A549 (cell line): ENCODE measurements around the gene TRIM4. TPM values are rescaled to one million over a fixed set of nuclear protein-coding genes. Genes with fewer than 3 reads are reported as not detected.

Experiments used
- ATAC-seq, 2 experiments: fragments of 200-7000 bp in 1 of 2; fragments of >200 bp in 1 of 2; cut with Nextera tagmentation in 1 of 2; cut with Tn5 transposase in 1 of 2; 3 replicates each; pipeline versions ENCODE4 v1.8.0 to v1.9.1; 2018 to 2020; ENCODE audit warnings: mild to moderate bottlenecking in 1 of 2, moderate library complexity in 1 of 2
- CTCF ChIA-PET: fragments of 300-600 bp; sonication (Branson Sonifier 250); formaldehyde crosslinking; extraction: SDS; loops from one replicate; lab custom pipeline; 2021; ENCODE audit warnings: antibody characterized with exemption, inconsistent platforms; lab: Yijun Ruan, JAX
- POLR2A ChIA-PET: fragments of 350-600 bp; formaldehyde crosslinking; extraction: SDS; loops from one replicate; lab custom pipeline; 2021; ENCODE audit warnings: antibody characterized with exemption, inconsistent platforms; lab: Yijun Ruan, JAX
- DNase-seq, 2 experiments: peaks; one replicate each; pipeline versions ENCODE4 v3.0.0 to v3.0.0-alpha.2; 2011 to 2016; ENCODE audit warnings: low read depth in 1 of 2, low spot score in 1 of 2
- FAIRE-seq: peaks from 2 replicates; lab custom pipeline; 2011; peaks lifted over from hg19 to GRCh38; lab: Jason Lieb, UNC
- H3K27ac ChIP-seq, 2 experiments: fragments of >200 bp; sonication (Bioruptor Twin); formaldehyde crosslinking; 3 replicates each; pipeline ENCODE4 v1.5.1; 2016 to 2017
- H3K4me1 ChIP-seq: fragments of >200 bp; sonication (Bioruptor Twin); formaldehyde crosslinking; 3 replicates; pipeline ENCODE4 v1.6.1; 2016
- H3K4me2 ChIP-seq: fragments of >200 bp; sonication (Bioruptor Twin); formaldehyde crosslinking; 3 replicates; pipeline ENCODE4 v1.6.1; 2016
- H3K4me3 ChIP-seq: fragments of >200 bp; sonication (Bioruptor Twin); formaldehyde crosslinking; 3 replicates; pipeline ENCODE4 v1.5.1; 2016
- H3K9me3 ChIP-seq: fragments of >200 bp; sonication (Bioruptor Twin); formaldehyde crosslinking; 3 replicates; pipeline ENCODE4 v1.6.1; 2016
- BHLHE40 ChIP-seq: IDR thresholded peaks from 2 replicates; pipeline ENCODE4 v1.6.1; 2012; ENCODE audit warnings: low read depth, low read length, inconsistent platforms
- FOSB ChIP-seq: fragments of 250-450 bp; sonication (Bioruptor Pico); IDR thresholded peaks from 2 replicates; pipeline ENCODE4 v1.5.0; 2020; ENCODE audit warnings: mild to moderate bottlenecking, moderate library complexity
- FOXS1 ChIP-seq: fragments of 250-450 bp; sonication (Bioruptor Pico); IDR thresholded peaks from 2 replicates; pipeline ENCODE4 v1.5.0; 2020; ENCODE audit warnings: mild to moderate bottlenecking, moderate library complexity
- HDAC2 ChIP-seq: fragments of 200-600 bp; sonication (generic); IDR thresholded peaks from 2 replicates; pipeline ENCODE4 v1.6.1; 2016
- HES2 ChIP-seq: fragments of >200 bp; sonication (Bioruptor Twin); formaldehyde crosslinking; IDR thresholded peaks from 2 replicates; pipeline ENCODE4 v1.6.1; 2016
- HMGXB4 ChIP-seq: fragments of 250-450 bp; sonication (Bioruptor Pico); IDR thresholded peaks from 2 replicates; pipeline ENCODE4 v1.5.0; 2021; ENCODE audit warnings: mild to moderate bottlenecking, moderate library complexity, borderline replicate concordance
- HOXA7 ChIP-seq: fragments of 250-450 bp; sonication (Bioruptor Pico); IDR thresholded peaks from 2 replicates; pipeline ENCODE4 v1.5.0; 2020; ENCODE audit warnings: mild to moderate bottlenecking, moderate library complexity
- JUN ChIP-seq, 2 experiments: fragments of >200 bp; sonication (Bioruptor Twin); formaldehyde crosslinking; IDR thresholded peaks; 2 replicates in 1 of 2; 3 replicates in 1 of 2; pipeline ENCODE4 v1.6.1; 2016 to 2017
- MAZ ChIP-seq: fragments of 150-350 bp; IDR thresholded peaks from 2 replicates; pipeline ENCODE4 v1.6.1; 2014; ENCODE audit warnings: antibody characterized with exemption, low read depth, low read length, borderline replicate concordance
- NFE2L2 ChIP-seq: fragments of 150-350 bp; conservative IDR thresholded peaks from 2 replicates; pipeline ENCODE4 v1.6.1; 2014; ENCODE audit warnings: low read length
- NR3C1 ChIP-seq: fragments of >200 bp; sonication (Bioruptor Twin); formaldehyde crosslinking; IDR thresholded peaks from 3 replicates; pipeline ENCODE4 v1.6.1; 2017
- PHF8 ChIP-seq: fragments of 200-600 bp; sonication (generic); IDR thresholded peaks from 2 replicates; pipeline ENCODE4 v1.6.1; 2016; ENCODE audit warnings: low read depth, mild to moderate bottlenecking, antibody characterized with exemption, moderate library complexity, borderline replicate concordance
- POLR2A ChIP-seq: IDR thresholded peaks from 2 replicates; pipeline ENCODE4 v1.6.1; 2012; ENCODE audit warnings: mild to moderate bottlenecking, low read length
- POLR2AphosphoS2 ChIP-seq: conservative IDR thresholded peaks from 2 replicates; pipeline ENCODE4 v1.6.1; 2012; ENCODE audit warnings: low read length, improper control_type of control experiment, inconsistent platforms
- SMC3 ChIP-seq: fragments of >200 bp; sonication (Bioruptor Twin); formaldehyde crosslinking; IDR thresholded peaks from 3 replicates; pipeline ENCODE4 v1.6.1; 2018; ENCODE audit warnings: inconsistent platforms
- SREBF2 ChIP-seq: fragments of 450-650 bp; IDR thresholded peaks from 2 replicates; pipeline ENCODE4 v1.6.1; 2014; ENCODE audit warnings: mild to moderate bottlenecking, moderate library complexity
- TFCP2L1 ChIP-seq: fragments of 250-450 bp; sonication (Bioruptor Pico); IDR thresholded peaks from 2 replicates; pipeline ENCODE4 v1.5.0; 2021; ENCODE audit warnings: mild to moderate bottlenecking
- TP53 ChIP-seq: fragments of 250-450 bp; sonication (Bioruptor Pico); IDR thresholded peaks from 2 replicates; pipeline ENCODE4 v1.5.0; 2021; ENCODE audit warnings: mild to moderate bottlenecking, moderate library complexity
- ZC3H11A ChIP-seq: fragments of 450-650 bp; IDR thresholded peaks from 2 replicates; pipeline ENCODE4 v1.6.1; 2014; ENCODE audit warnings: antibody characterized with exemption, mild to moderate bottlenecking
- ZNF302 ChIP-seq: fragments of 250-450 bp; sonication (Bioruptor Pico); IDR thresholded peaks from 2 replicates; pipeline ENCODE4 v1.9.0; 2021; ENCODE audit warnings: inconsistent platforms, mild to moderate bottlenecking, moderate library complexity
- ZSCAN20 ChIP-seq: fragments of 250-450 bp; sonication (Bioruptor Pico); IDR thresholded peaks from 2 replicates; pipeline ENCODE4 v1.8.0; 2022; ENCODE audit warnings: mild to moderate bottlenecking, moderate library complexity
- WGBS: methylation state at CpG from one replicate; pipeline ENCODE4 v1.1.6; 2017; ENCODE audit errors: missing lambda C conversion rate; 5-methylcytosine and 5-hydroxymethylcytosine counted together
- polyA plus RNA-seq, 4 experiments: library from polyadenylated mRNA; depleted of rRNA in 3 of 4; stranded (reverse); fragments of >200 nt; fragmentation: RNase III in 1 of 4; extraction: RNeasy Plus Mini Kit Qiagen cat#74134 plus additional on column Dnase treatment in 1 of 4; gene quantifications; 2 replicates in 3 of 4; 3 replicates in 1 of 4; pipeline ENCODE4 v1.2.3, GENCODE V29; 2011 to 2017
- TF ChIP-seq, protein P1 (sequence below): IDR thresholded peaks from 2 replicates; pipeline ENCODE4 v1.6.1; 2012; ENCODE audit warnings: low read depth, borderline replicate concordance

The TRIM4 gene
- polyA plus RNA-seq, 2 of the 4 experiments (the other 2 are of a cell fraction): 25.6 to 33.8 TPM

DNA sequence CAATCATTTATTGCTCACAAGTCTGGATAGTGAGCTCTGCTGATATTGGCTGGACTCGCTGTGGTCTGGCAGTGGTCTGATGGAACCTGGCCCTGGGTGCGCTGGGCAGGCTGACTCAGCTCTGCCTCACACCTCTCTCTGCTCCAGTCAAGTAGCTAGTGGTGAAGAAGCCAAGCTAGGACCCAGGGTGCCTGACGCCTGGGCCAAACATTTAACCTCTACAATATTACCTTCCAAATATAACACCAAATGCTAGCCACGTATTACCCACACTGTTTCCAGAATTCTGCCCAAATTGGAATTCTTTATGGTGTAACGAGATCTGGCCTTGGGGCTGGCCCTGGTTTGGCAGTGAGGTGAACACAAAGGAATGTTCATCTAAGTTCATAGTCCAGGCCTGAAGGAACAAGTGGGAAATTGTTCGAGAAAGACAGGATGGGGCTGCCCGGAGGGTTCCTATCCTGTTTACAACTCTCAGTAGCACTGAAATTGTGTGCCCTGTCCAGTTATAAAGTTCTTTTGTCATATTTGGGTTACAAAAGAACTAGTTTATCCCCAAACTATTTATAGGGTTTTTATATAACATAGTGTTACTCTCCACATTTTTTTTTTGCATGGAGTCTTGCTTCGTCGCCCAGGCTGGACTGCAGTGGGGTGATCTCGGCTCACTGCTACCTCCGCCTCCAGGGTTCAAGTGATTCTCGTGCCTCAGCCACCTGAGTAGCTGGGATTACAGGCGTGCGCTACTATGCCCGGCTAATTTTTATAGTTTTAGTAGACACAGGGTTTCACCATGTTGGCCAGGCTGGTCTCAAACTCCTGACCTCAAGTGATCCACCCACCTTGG lies 58.8 kb downstream of the TRIM4 start:
- CTCF ChIA-PET: interaction anchor here (1.4 kb wide), 1 partner anchor 22 kb away, joined by 4 read pairs; no protein-coding TSS in a partner anchor
- H3K4me1 ChIP-seq: peaks cover 11% of the 10 kb centered on the region; the same call in 2 of the 3 replicates
- FAIRE-seq (no peak), DNase-seq (peak in 1 of 2 experiments; percentile 28), ATAC-seq (peak; percentile 63 to 88)
- TF ChIP-seq NFE2L2 (no peak), ZNF302 (CRISPR knock-in tag) (no peak)
- no peak overlapping the region for H3K4me3 ChIP-seq
- peak overlapping the region; percentile 30; the same call in 2 of the 3 replicates for H3K4me2 ChIP-seq
- WGBS: 64% methylated on average over 15 of the region's 15 CpGs
- POLR2A ChIA-PET: no interaction called here
- no peak overlapping the region for H3K27ac ChIP-seq
- no peaks in the 10 kb centered on the region for H3K9me3 ChIP-seq

GRCh38 chr7:99855236-99855635 lies 64.1 kb downstream of the TRIM4 start:
- peaks cover 5% of the 10 kb centered on the region; the same call in 2 of the 3 replicates for H3K4me1 ChIP-seq
- H3K27ac ChIP-seq: no peak overlapping the region
- POLR2A ChIA-PET: no interaction called here
- CTCF ChIA-PET: interaction anchor here (1.1 kb wide), 1 partner anchor 12 kb away, joined by 3 read pairs; no protein-coding TSS in a partner anchor
- no peak overlapping the region for H3K4me2 ChIP-seq
- ATAC-seq (no peak), FAIRE-seq (no peak), DNase-seq (no peak)
- H3K4me3 ChIP-seq: no peak overlapping the region
- no peak for TF ChIP-seq ZC3H11A
- no peak for TF ChIP-seq NR3C1
- H3K9me3 ChIP-seq: no peaks in the 10 kb centered on the region
- WGBS: 20% methylated on average over 1 of the region's 1 CpG

DNA sequence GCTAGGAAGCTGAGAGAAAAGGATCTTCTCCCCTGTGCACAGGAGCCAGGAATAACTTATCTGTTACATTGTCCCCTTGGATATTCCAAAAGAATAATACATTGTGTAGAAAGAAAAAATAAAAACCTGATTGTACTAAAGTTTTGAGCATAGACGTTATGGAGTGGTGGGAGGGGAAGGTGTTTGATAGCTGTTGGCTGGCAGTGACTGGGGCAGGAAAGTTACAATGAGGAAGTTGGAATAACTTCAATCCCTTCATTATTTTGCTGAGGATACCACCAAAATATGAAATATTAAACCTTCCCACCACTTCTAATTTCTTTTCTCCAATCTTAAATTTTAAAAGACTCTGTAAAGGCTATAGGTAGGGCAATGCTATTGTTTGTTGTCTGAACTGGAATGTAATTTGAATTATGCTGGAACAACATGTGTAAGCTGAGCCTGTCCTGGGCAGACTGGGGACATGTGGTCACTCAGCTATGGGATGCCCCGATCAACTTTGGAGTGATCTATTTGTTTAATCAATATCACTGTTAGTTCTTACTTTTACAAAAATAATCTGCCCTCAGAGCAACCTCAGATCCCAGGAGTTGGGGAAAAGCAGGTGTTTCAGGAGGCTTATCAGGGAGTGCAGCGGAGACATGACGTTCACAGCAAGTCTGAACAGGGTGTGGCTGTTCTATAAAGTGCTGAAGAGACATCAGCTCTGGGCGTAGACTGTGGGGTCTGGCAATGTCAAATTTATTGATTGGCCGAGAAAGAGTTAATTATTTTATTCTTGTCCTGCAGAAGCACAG lies 70.7 kb downstream of the TRIM4 start:
- WGBS: 55% methylated on average over 6 of the region's 6 CpGs
- Histone ChIP-seq H3K4me3 (no peak overlapping the region), H3K4me2 (no peak overlapping the region), H3K4me1 (no peaks in the 10 kb centered on the region), H3K27ac (no peak overlapping the region), H3K9me3 (no peaks in the 10 kb centered on the region)
- ATAC-seq (no peak), DNase-seq (no peak), FAIRE-seq (no peak)
- CTCF ChIA-PET: interaction anchor here (0.7 kb wide), 1 partner anchor 105 kb away, joined by 3 read pairs; no protein-coding TSS in a partner anchor
- POLR2A ChIA-PET: no interaction called here
- TF ChIP-seq NFE2L2: no peak
- TF ChIP-seq BHLHE40: no peak
- TF ChIP-seq HES2: no peak
- no peak for TF ChIP-seq SREBF2
- no peak for TF ChIP-seq FOSB (CRISPR knock-in tag)
- no peak for TF ChIP-seq POLR2AphosphoS2
- TF ChIP-seq HDAC2: no peak
- TF ChIP-seq MAZ: no peak
- TF ChIP-seq PHF8: no peak
- TF ChIP-seq HMGXB4 (CRISPR knock-in tag): no peak
- TF ChIP-seq ZSCAN20 (CRISPR knock-in tag): no peak
- no peak for TF ChIP-seq JUN (IDR thresholded peaks at IDR 0.05)
- no peak for TF ChIP-seq TFCP2L1 (CRISPR knock-in tag)
- no peak for TF ChIP-seq FOXS1
- no peak for TF ChIP-seq SMC3
- TF ChIP-seq HOXA7 (CRISPR knock-in tag): no peak
- no peak for TF ChIP-seq TP53 (CRISPR knock-in tag)
- no peak for TF ChIP-seq POLR2A
- TF ChIP-seq, protein P1, sequence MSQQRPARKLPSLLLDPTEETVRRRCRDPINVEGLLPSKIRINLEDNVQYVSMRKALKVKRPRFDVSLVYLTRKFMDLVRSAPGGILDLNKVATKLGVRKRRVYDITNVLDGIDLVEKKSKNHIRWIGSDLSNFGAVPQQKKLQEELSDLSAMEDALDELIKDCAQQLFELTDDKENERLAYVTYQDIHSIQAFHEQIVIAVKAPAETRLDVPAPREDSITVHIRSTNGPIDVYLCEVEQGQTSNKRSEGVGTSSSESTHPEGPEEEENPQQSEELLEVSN: no peak
